ENCODE data around the gene LRRTM2. TPM values are rescaled to one million over a fixed set of nuclear protein-coding genes. Genes with fewer than 3 reads are reported as not detected.

The LRRTM2 gene
- total RNA-seq, 4 donors from 2014 or later = 0.05 to 0.49 (median 0.24) TPM

GRCh38 chr5:138869038-138869437 lies 6.1 kb downstream of the LRRTM2 start:
- Histone ChIP-seq H3K4me3 (no peak overlapping the region), H3K9me3 (no peaks in the 10 kb centered on the region), H3K27ac (no peak overlapping the region), H3K4me1 (peaks cover 33 to 50% of the 10 kb centered on the region in 2 donors), H3K27me3 (no peaks in the 10 kb centered on the region), H3K36me3 (no peaks in the 10 kb centered on the region)
- ATAC-seq = no peak
- intact Hi-C loops (cut with DNase I; ENCODE audit: low total_unique reads) (no loop called here), in situ Hi-C loops (cut with MboI; ENCODE audit: low sequenced_read_pairs in 4 of 4) (no loop called here)
- DNase-seq = no peak
- TF ChIP-seq CTCF (IDR thresholded peaks at IDR 0.05 in 4 of 5, conservative IDR thresholded peaks at IDR 0.05 in 1 of 5) (no peak), POLR2A (IDR thresholded peaks at IDR 0.05) (no peak)

GRCh38 chr5:138867011-138867410 lies 8.1 kb downstream of the LRRTM2 start:
- Histone ChIP-seq H3K27ac (no peak overlapping the region), H3K36me3 (no peaks in the 10 kb centered on the region), H3K27me3 (no peaks in the 10 kb centered on the region), H3K9me3 (peaks cover 0 to 4% (median 0%) of the 10 kb centered on the region in 3 donors), H3K4me1 (peaks cover 22 to 33% of the 10 kb centered on the region in 2 donors), H3K4me3 (no peak overlapping the region)
- ATAC-seq = no peak
- no peak for DNase-seq
- TF ChIP-seq POLR2A (IDR thresholded peaks at IDR 0.05) (no peak), CTCF (IDR thresholded peaks at IDR 0.05 in 4 of 5, conservative IDR thresholded peaks at IDR 0.05 in 1 of 5) (no peak)
- in situ Hi-C loops (cut with MboI; ENCODE audit: low sequenced_read_pairs in 4 of 4) (no loop called here), intact Hi-C loops (cut with DNase I; ENCODE audit: low total_unique reads) (no loop called here)

GRCh38 chr5:138853132-138853531 lies 22.0 kb downstream of the LRRTM2 start:
- Histone ChIP-seq H3K4me1 (peaks cover 6 to 26% of the 10 kb centered on the region in 2 donors), H3K27me3 (no peaks in the 10 kb centered on the region), H3K9me3 (no peaks in the 10 kb centered on the region), H3K36me3 (no peaks in the 10 kb centered on the region), H3K27ac (no peak overlapping the region), H3K4me3 (no peak overlapping the region)
- DNase-seq = no peak
- in situ Hi-C loops (cut with MboI; ENCODE audit: low sequenced_read_pairs in 4 of 4) = no loop called here
- TF ChIP-seq CTCF (IDR thresholded peaks at IDR 0.05 in 4 of 5, conservative IDR thresholded peaks at IDR 0.05 in 1 of 5) (no peak), POLR2A (IDR thresholded peaks at IDR 0.05) (no peak)
- ATAC-seq = no peak
- intact Hi-C loops (cut with DNase I; ENCODE audit: low total_unique reads) = no loop called here

- ATAC-seq = no peak
- no peak for DNase-seq
- in situ Hi-C loops (cut with MboI; ENCODE audit: low sequenced_read_pairs in 4 of 4) = no loop called here
- Histone ChIP-seq H3K27ac (no peak overlapping the region), H3K9me3 (no peaks in the 10 kb centered on the region), H3K4me1 (peaks cover 6 to 31% of the 10 kb centered on the region in 2 donors), H3K36me3 (no peaks in the 10 kb centered on the region), H3K27me3 (no peaks in the 10 kb centered on the region), H3K4me3 (no peak overlapping the region)
- intact Hi-C loops (cut with DNase I; ENCODE audit: low total_unique reads) = no loop called here
- TF ChIP-seq POLR2A (IDR thresholded peaks at IDR 0.05) (no peak), CTCF (IDR thresholded peaks at IDR 0.05 in 4 of 5, conservative IDR thresholded peaks at IDR 0.05 in 1 of 5) (no peak)
These were observed 24.2 kb downstream of the LRRTM2 start for GRCh38 chr5:138850865-138851435.

- H3K27ac ChIP-seq = no peak overlapping the region
- H3K9me3 ChIP-seq = no peaks in the 10 kb centered on the region
- TF ChIP-seq POLR2A (IDR thresholded peaks at IDR 0.05) (no peak), CTCF (IDR thresholded peaks at IDR 0.05 in 4 of 5, conservative IDR thresholded peaks at IDR 0.05 in 1 of 5) (no peak)
- in situ Hi-C loops (cut with MboI; ENCODE audit: low sequenced_read_pairs in 4 of 4) = no loop called here
- ATAC-seq (no peak), DNase-seq (no peak)
- no peaks in the 10 kb centered on the region for H3K27me3 ChIP-seq
- no peak overlapping the region for H3K4me3 ChIP-seq
- H3K36me3 ChIP-seq = no peaks in the 10 kb centered on the region
- H3K4me1 ChIP-seq = peaks cover 13 to 34% of the 10 kb centered on the region in 2 donors
- intact Hi-C loops (cut with DNase I; ENCODE audit: low total_unique reads) = no loop called here
These were observed 25.3 kb downstream of the LRRTM2 start for GRCh38 chr5:138849882-138850281.

All from gastrocnemius medialis (tissue), 4 donors.